GM23338 (cell line): ENCODE results near the gene CLPTM1L. TPM values are rescaled to one million over a fixed set of nuclear protein-coding genes. Genes with fewer than 3 reads are reported as not detected.

ENCODE experiments used
- ATAC-seq: fragments of 200-7000 bp; cut with Tn5 transposase; 3 replicates; pipeline ENCODE4 v1.9.1; 2020
- DNase-seq: peaks from one replicate; pipeline ENCODE4 v3.0.0-alpha.2; 2015; ENCODE audit warnings: low spot score
- H2AFZ ChIP-seq: fragments of 200-600 bp; sonication (generic); 2 replicates; pipeline ENCODE4 v1.8.0; 2016; ENCODE audit warnings: antibody characterized with exemption, mild to moderate bottlenecking, moderate library complexity
- H3F3A ChIP-seq: fragments of 200-600 bp; sonication (generic); replicated peaks from 2 replicates; pipeline ENCODE4 v1.8.0; 2017; ENCODE audit warnings: antibody characterized with exemption, mixed run types, low read depth
- H3K27ac ChIP-seq: fragments of 200-600 bp; sonication (generic); 2 replicates; pipeline ENCODE4 v1.6.1; 2016; ENCODE audit warnings: low read depth
- H3K27me3 ChIP-seq: fragments of 200-600 bp; sonication (generic); 2 replicates; pipeline ENCODE4 v1.8.0; 2016; ENCODE audit warnings: mild to moderate bottlenecking, mixed run types, moderate library complexity; ENCODE audit not compliant: insufficient read depth
- H3K36me3 ChIP-seq: fragments of 200-600 bp; sonication (generic); 2 replicates; pipeline ENCODE4 v1.8.0; 2016; ENCODE audit warnings: mild to moderate bottlenecking; ENCODE audit not compliant: insufficient read depth
- H3K4me1 ChIP-seq: fragments of 200-600 bp; sonication (generic); 2 replicates; pipeline ENCODE4 v1.8.0; 2016; ENCODE audit warnings: mild to moderate bottlenecking, moderate library complexity; ENCODE audit not compliant: insufficient read depth
- H3K4me2 ChIP-seq: fragments of 200-600 bp; sonication (generic); 2 replicates; pipeline ENCODE4 v1.7.1; 2017; ENCODE audit warnings: mixed run types
- H3K4me3 ChIP-seq: fragments of 200-600 bp; sonication (generic); 2 replicates; pipeline ENCODE4 v1.6.1; 2016; ENCODE audit warnings: mixed run types
- H3K79me2 ChIP-seq: fragments of 200-600 bp; sonication (generic); replicated peaks from 2 replicates; pipeline ENCODE4 v1.8.0; 2017; ENCODE audit warnings: mild to moderate bottlenecking; ENCODE audit not compliant: insufficient read depth
- H3K9me2 ChIP-seq: fragments of 200-600 bp; sonication (generic); 2 replicates; pipeline ENCODE4 v1.8.0; 2017; ENCODE audit not compliant: insufficient read depth
- H4K20me1 ChIP-seq: fragments of 200-600 bp; sonication (generic); replicated peaks from 2 replicates; pipeline ENCODE4 v1.8.0; 2017; ENCODE audit warnings: mild to moderate bottlenecking; ENCODE audit not compliant: insufficient read depth
- H3K27ac Mint-ChIP-seq: 2 replicates; pipeline ENCODE4 v1.8.0; 2020; ENCODE audit warnings: inconsistent platforms, mild to moderate bottlenecking, moderate library complexity, mixed read lengths
- H3K27me3 Mint-ChIP-seq: 3 replicates; pipeline ENCODE4 v1.8.0; 2022; ENCODE audit warnings: low read depth, mild to moderate bottlenecking, moderate library complexity, mixed read lengths, inconsistent platforms; ENCODE audit not compliant: insufficient read depth, poor library complexity
- H3K36me3 Mint-ChIP-seq: 3 replicates; pipeline ENCODE4 v1.8.0; 2021; ENCODE audit warnings: low read depth, mild to moderate bottlenecking, inconsistent platforms, moderate library complexity, mixed read lengths
- H3K4me1 Mint-ChIP-seq: 3 replicates; pipeline ENCODE4 v1.8.0; 2020; ENCODE audit warnings: mild to moderate bottlenecking, inconsistent platforms, mixed read lengths
- H3K4me3 Mint-ChIP-seq: 3 replicates; pipeline ENCODE4 v1.8.0; 2021; ENCODE audit warnings: moderate library complexity, mild to moderate bottlenecking, inconsistent platforms, mixed read lengths
- H3K9me3 Mint-ChIP-seq: 3 replicates; pipeline ENCODE4 v1.8.0; 2020; ENCODE audit warnings: moderate library complexity, mild to moderate bottlenecking, inconsistent platforms, mixed read lengths
- EZH2phosphoT487 ChIP-seq: fragments of 200-600 bp; sonication (generic); IDR thresholded peaks from one replicate; pipeline ENCODE4 v1.8.1; 2018; ENCODE audit warnings: antibody characterized with exemption; ENCODE audit not compliant: unreplicated experiment
- polyA plus RNA-seq: library from polyadenylated mRNA; unstranded; fragments of >200 nt; fragmentation: Nextera tagmentation; extraction: Ambion mirVana; gene quantifications from 2 replicates; pipeline ENCODE4 v1.2.1, GENCODE V29; 2016
- total RNA-seq: library from RNA; depleted of rRNA; stranded (reverse); fragments of >200 nt; shearing (Covaris generic); gene quantifications from 2 replicates; pipeline ENCODE4 v1.2.3, GENCODE V29; 2014
- TF ChIP-seq, protein P1 (sequence below): fragments of 250-450 bp; sonication (Bioruptor Pico); IDR thresholded peaks from 2 replicates; pipeline ENCODE4 v1.5.0; 2020; ENCODE audit warnings: mild to moderate bottlenecking, moderate library complexity
- TF ChIP-seq, protein P2 (sequence below): IDR thresholded peaks from one replicate; pipeline ENCODE4 v1.6.1; 2018; ENCODE audit warnings: antibody characterized with exemption; ENCODE audit not compliant: unreplicated experiment

CLPTM1L gene
- total and polyA plus RNA-seq, 2 experiments from 2014 or later, result 39.9 to 110 TPM

DNA sequence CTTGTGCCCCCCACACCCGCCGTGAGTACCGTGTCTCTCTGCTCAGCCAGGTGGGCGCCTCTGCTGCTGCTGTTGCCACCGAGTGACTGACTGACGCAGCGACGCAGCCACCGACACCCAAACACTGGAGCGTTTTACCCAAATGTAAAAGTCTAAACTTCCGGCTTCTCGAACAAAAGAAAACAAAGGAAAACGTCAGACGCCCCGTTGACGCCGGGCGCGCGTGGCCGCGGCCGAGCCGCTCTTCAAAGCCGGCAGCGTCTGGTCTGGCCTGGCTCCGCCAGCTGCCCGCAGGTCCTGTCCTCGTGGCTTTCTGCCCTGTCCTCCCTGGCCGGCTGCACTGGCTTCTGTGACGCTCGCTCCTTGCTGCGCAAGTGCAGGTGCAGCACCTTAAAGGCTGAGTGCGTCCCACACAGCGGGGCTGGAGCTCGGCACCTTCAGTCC is 41.4 kb upstream of the CLPTM1L start (continued):
- TF ChIP-seq, protein P1, sequence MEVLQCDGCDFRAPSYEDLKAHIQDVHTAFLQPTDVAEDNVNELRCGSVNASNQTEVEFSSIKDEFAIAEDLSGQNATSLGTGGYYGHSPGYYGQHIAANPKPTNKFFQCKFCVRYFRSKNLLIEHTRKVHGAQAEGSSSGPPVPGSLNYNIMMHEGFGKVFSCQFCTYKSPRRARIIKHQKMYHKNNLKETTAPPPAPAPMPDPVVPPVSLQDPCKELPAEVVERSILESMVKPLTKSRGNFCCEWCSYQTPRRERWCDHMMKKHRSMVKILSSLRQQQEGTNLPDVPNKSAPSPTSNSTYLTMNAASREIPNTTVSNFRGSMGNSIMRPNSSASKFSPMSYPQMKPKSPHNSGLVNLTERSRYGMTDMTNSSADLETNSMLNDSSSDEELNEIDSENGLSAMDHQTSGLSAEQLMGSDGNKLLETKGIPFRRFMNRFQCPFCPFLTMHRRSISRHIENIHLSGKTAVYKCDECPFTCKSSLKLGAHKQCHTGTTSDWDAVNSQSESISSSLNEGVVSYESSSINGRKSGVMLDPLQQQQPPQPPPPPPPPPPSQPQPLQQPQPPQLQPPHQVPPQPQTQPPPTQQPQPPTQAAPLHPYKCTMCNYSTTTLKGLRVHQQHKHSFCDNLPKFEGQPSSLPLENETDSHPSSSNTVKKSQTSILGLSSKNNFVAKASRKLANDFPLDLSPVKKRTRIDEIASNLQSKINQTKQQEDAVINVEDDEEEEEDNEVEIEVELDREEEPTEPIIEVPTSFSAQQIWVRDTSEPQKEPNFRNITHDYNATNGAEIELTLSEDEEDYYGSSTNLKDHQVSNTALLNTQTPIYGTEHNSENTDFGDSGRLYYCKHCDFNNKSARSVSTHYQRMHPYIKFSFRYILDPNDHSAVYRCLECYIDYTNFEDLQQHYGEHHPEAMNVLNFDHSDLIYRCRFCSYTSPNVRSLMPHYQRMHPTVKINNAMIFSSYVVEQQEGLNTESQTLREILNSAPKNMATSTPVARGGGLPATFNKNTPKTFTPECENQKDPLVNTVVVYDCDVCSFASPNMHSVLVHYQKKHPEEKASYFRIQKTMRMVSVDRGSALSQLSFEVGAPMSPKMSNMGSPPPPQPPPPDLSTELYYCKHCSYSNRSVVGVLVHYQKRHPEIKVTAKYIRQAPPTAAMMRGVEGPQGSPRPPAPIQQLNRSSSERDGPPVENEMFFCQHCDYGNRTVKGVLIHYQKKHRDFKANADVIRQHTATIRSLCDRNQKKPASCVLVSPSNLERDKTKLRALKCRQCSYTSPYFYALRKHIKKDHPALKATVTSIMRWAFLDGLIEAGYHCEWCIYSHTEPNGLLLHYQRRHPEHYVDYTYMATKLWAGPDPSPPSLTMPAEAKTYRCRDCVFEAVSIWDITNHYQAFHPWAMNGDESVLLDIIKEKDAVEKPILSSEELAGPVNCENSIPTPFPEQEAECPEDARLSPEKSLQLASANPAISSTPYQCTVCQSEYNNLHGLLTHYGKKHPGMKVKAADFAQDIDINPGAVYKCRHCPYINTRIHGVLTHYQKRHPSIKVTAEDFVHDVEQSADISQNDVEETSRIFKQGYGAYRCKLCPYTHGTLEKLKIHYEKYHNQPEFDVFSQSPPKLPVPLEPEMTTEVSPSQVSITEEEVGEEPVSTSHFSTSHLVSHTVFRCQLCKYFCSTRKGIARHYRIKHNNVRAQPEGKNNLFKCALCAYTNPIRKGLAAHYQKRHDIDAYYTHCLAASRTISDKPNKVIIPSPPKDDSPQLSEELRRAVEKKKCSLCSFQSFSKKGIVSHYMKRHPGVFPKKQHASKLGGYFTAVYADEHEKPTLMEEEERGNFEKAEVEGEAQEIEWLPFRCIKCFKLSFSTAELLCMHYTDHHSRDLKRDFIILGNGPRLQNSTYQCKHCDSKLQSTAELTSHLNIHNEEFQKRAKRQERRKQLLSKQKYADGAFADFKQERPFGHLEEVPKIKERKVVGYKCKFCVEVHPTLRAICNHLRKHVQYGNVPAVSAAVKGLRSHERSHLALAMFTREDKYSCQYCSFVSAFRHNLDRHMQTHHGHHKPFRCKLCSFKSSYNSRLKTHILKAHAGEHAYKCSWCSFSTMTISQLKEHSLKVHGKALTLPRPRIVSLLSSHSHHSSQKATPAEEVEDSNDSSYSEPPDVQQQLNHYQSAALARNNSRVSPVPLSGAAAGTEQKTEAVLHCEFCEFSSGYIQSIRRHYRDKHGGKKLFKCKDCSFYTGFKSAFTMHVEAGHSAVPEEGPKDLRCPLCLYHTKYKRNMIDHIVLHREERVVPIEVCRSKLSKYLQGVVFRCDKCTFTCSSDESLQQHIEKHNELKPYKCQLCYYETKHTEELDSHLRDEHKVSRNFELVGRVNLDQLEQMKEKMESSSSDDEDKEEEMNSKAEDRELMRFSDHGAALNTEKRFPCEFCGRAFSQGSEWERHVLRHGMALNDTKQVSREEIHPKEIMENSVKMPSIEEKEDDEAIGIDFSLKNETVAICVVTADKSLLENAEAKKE (CRISPR knock-in tag), result no peak
- no peak for TF ChIP-seq EZH2phosphoT487

DNA sequence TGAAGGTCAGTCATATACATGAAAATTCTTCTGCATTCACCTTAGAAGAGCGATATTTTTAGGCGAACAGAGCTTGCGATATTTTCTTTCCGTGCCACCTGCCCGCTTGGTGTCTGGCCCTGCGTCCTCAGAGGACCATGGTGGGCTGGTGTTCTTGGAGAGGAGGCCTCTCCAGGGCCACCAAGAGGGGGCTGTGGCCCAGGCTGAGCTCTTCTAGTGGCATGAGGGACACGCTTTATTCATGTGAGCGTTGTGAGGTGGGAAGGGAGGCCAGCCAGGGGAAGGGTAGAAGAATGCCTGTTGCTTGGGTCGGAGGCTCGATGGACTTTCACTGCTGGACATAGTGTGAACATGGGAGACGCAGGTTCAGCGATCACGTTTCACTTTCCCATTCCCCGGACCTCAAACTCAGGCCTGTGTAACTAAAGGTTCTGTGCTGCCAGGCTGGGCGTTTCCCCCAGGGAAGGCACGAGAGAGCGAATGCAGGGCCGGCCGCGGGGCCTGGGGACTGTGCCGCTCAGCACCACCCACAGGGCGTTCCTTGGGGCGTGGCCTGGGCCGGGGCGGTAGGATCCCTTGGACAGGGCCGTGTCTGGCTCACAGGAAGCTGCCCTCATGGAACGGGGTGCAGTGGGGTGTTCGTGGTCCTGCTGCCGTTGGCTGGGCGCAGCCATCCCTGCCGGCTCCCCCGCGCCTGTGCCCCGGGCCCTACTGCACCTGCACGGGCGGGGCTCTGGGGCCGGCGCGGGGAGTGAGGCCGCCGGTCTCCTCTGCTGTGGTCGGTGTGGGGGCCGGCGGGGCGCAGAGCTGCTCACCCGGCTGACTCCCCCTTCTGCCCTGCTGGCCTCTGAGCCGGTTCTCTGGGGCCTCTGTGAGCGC is 40.7 kb upstream of the CLPTM1L start:
- Mint-ChIP-seq H3K27me3 (peaks cover 37% of the 10 kb centered on the region), H3K9me3 (no peaks in the 10 kb centered on the region), H3K4me1 (peaks cover 15% of the 10 kb centered on the region), H3K4me3 (peak overlapping the region; percentile 90), H3K36me3 (no peaks in the 10 kb centered on the region), H3K27ac (peak overlapping the region; percentile 87)
- H3K36me3 ChIP-seq, result no peaks in the 10 kb centered on the region
- H4K20me1 ChIP-seq, result no peaks in the 10 kb centered on the region
- peak overlapping the region; percentile 94 for H2AFZ ChIP-seq
- peak overlapping the region; percentile 73 for H3K4me3 ChIP-seq
- H3F3A ChIP-seq, result 0 out of 2 replicates have a peak, but pooled peaks cover 5% of the 10 kb centered on the region
- H3K79me2 ChIP-seq, result no peaks in the 10 kb centered on the region
- H3K27ac ChIP-seq, result no peak overlapping the region
- peak overlapping the region; percentile 89 for H3K4me2 ChIP-seq
- peaks cover 8% of the 10 kb centered on the region; the same call in 1 of the 2 replicates for H3K4me1 ChIP-seq
- no peaks in the 10 kb centered on the region for H3K9me2 ChIP-seq
- ATAC-seq (peak; percentile 96), DNase-seq (peak; percentile 89)
- peaks cover 23% of the 10 kb centered on the region; the same call in 1 of the 2 replicates for H3K27me3 ChIP-seq
- TF ChIP-seq, protein P1 (CRISPR knock-in tag), result no peak
- TF ChIP-seq, protein P2, sequence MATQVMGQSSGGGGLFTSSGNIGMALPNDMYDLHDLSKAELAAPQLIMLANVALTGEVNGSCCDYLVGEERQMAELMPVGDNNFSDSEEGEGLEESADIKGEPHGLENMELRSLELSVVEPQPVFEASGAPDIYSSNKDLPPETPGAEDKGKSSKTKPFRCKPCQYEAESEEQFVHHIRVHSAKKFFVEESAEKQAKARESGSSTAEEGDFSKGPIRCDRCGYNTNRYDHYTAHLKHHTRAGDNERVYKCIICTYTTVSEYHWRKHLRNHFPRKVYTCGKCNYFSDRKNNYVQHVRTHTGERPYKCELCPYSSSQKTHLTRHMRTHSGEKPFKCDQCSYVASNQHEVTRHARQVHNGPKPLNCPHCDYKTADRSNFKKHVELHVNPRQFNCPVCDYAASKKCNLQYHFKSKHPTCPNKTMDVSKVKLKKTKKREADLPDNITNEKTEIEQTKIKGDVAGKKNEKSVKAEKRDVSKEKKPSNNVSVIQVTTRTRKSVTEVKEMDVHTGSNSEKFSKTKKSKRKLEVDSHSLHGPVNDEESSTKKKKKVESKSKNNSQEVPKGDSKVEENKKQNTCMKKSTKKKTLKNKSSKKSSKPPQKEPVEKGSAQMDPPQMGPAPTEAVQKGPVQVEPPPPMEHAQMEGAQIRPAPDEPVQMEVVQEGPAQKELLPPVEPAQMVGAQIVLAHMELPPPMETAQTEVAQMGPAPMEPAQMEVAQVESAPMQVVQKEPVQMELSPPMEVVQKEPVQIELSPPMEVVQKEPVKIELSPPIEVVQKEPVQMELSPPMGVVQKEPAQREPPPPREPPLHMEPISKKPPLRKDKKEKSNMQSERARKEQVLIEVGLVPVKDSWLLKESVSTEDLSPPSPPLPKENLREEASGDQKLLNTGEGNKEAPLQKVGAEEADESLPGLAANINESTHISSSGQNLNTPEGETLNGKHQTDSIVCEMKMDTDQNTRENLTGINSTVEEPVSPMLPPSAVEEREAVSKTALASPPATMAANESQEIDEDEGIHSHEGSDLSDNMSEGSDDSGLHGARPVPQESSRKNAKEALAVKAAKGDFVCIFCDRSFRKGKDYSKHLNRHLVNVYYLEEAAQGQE, result no peak
